Measurements from ENCODE around the gene GSG1. TPM values are rescaled to one million over a fixed set of nuclear protein-coding genes. Genes with fewer than 3 reads are reported as not detected.
A peak's percentile ranks its signal among the peaks of the same experiment; 100 is the strongest.

The GSG1 gene
- total RNA-seq, 4 donors from 2014 or later: not detected

GRCh38 chr12:13052421-13052820 is 51.0 kb downstream of the GSG1 start:
- no peaks in the 10 kb centered on the region for H3K27me3 ChIP-seq
- peaks cover 0 to 6% (median 0%) of the 10 kb centered on the region in 3 donors for H3K9me3 ChIP-seq
- H3K4me1 ChIP-seq: peaks cover 0 to 19% (median 3%) of the 10 kb centered on the region in 3 donors
- no peak overlapping the region for H3K4me3 ChIP-seq
- peaks cover 0 to 12% of the 10 kb centered on the region in 2 donors for H3K36me3 ChIP-seq
- WGBS, 2 donors (ENCODE audit: low coverage in 1 of 2): 40 to 50% methylated on average over 2 of the region's 2 CpGs
- ATAC-seq: no peak
- TF ChIP-seq POLR2A (IDR thresholded peaks at IDR 0.05) (no peak), CTCF (IDR thresholded peaks at IDR 0.05) (no peak), EP300 (IDR thresholded peaks at IDR 0.05) (no peak), POLR2AphosphoS5 (IDR thresholded peaks at IDR 0.05) (no peak)
- no peak overlapping the region for H3K27ac ChIP-seq

GRCh38 chr12:13049816-13050215 is 53.7 kb downstream of the GSG1 start:
- WGBS, 2 donors (ENCODE audit: low coverage in 1 of 2): 47 to 100% methylated on average over 1 to 3 of the region's 3 CpGs
- TF ChIP-seq POLR2A (IDR thresholded peaks at IDR 0.05): no peak
- TF ChIP-seq POLR2AphosphoS5 (IDR thresholded peaks at IDR 0.05): no peak
- TF ChIP-seq CTCF (IDR thresholded peaks at IDR 0.05): no peak
- no peak for TF ChIP-seq EP300 (IDR thresholded peaks at IDR 0.05)
- no peak for ATAC-seq

GRCh38 chr12:13046964-13047363 is 56.5 kb downstream of the GSG1 start:
- H3K27me3 ChIP-seq: no peaks in the 10 kb centered on the region
- no peak overlapping the region for H3K4me3 ChIP-seq
- H3K4me1 ChIP-seq: peaks cover 0 to 42% (median 3%) of the 10 kb centered on the region in 3 donors
- 89 to 100% methylated on average over 1 of the region's 1 CpG for whole genome bisulfite sequencing, 2 donors (ENCODE audit: low coverage in 1 of 2)
- no peak overlapping the region for H3K27ac ChIP-seq
- H3K9me3 ChIP-seq: no peaks in the 10 kb centered on the region
- no peaks in the 10 kb centered on the region for H3K36me3 ChIP-seq
- no peak for ATAC-seq
- TF ChIP-seq CTCF (IDR thresholded peaks at IDR 0.05) (no peak), EP300 (IDR thresholded peaks at IDR 0.05) (no peak), POLR2AphosphoS5 (IDR thresholded peaks at IDR 0.05) (no peak), POLR2A (IDR thresholded peaks at IDR 0.05) (no peak)

More at GRCh38 chr12:13049816-13050215, 53.7 kb downstream of the GSG1 start:
- H3K4me1 ChIP-seq: peaks cover 0 to 33% (median 3%) of the 10 kb centered on the region in 3 donors
- no peak overlapping the region for H3K4me3 ChIP-seq
- H3K36me3 ChIP-seq: no peaks in the 10 kb centered on the region
- H3K27ac ChIP-seq: no peak overlapping the region
- no peaks in the 10 kb centered on the region for H3K27me3 ChIP-seq
- peaks cover 0 to 6% (median 0%) of the 10 kb centered on the region in 3 donors for H3K9me3 ChIP-seq

GRCh38 chr12:13045816-13046215 is 57.7 kb downstream of the GSG1 start:
- H3K9me3 ChIP-seq: no peaks in the 10 kb centered on the region
- TF ChIP-seq POLR2AphosphoS5 (IDR thresholded peaks at IDR 0.05) (no peak), POLR2A (IDR thresholded peaks at IDR 0.05) (no peak), EP300 (IDR thresholded peaks at IDR 0.05) (no peak)
- no peak for ATAC-seq
- H3K27me3 ChIP-seq: no peaks in the 10 kb centered on the region
- 99% methylated on average over 8 of the region's 8 CpGs; no CpG with 5 or more reads in 1 of the 2 donors for WGBS, 2 donors (ENCODE audit: low coverage in 1 of 2)
- peaks cover 0 to 38% (median 3%) of the 10 kb centered on the region in 3 donors for H3K4me1 ChIP-seq
- H3K27ac ChIP-seq: no peak overlapping the region
- H3K4me3 ChIP-seq: no peak overlapping the region
- no peaks in the 10 kb centered on the region for H3K36me3 ChIP-seq

GRCh38 chr12:13044906-13045299 is 58.6 kb downstream of the GSG1 start:
- ATAC-seq: no peak
- Histone ChIP-seq H3K27ac (peak overlapping the region in 3 of 4 donors; percentile 76 to 85 (median 80)), H3K4me1 (peaks cover 0 to 30% (median under 1%) of the 10 kb centered on the region in 3 donors), H3K9me3 (no peaks in the 10 kb centered on the region), H3K27me3 (no peaks in the 10 kb centered on the region), H3K36me3 (no peaks in the 10 kb centered on the region), H3K4me3 (peak overlapping the region; percentile 77 to 87)
- WGBS, 2 donors (ENCODE audit: low coverage in 1 of 2): 8 to 18% methylated on average over 2 to 3 of the region's 5 CpGs
- TF ChIP-seq POLR2A (IDR thresholded peaks at IDR 0.05): no peak
- TF ChIP-seq EP300 (IDR thresholded peaks at IDR 0.05): no peak
- TF ChIP-seq POLR2AphosphoS5 (IDR thresholded peaks at IDR 0.05): no peak
- no peak for TF ChIP-seq CTCF (IDR thresholded peaks at IDR 0.05)
